Measurements from ENCODE around the gene TENM3. TPM values are rescaled to one million over a fixed set of nuclear protein-coding genes. Genes with fewer than 3 reads are reported as not detected.
A peak's percentile ranks its signal among the peaks of the same experiment; 100 is the strongest.
"Not testable (repeated sequence)": the region's sequence is repeated elsewhere in the genome, so short reads cannot be mapped to it uniquely, and the experiment has no call there.

Gene TENM3
- total RNA-seq, 1 experiment from 2014 or later: 34.1 TPM

DNA sequence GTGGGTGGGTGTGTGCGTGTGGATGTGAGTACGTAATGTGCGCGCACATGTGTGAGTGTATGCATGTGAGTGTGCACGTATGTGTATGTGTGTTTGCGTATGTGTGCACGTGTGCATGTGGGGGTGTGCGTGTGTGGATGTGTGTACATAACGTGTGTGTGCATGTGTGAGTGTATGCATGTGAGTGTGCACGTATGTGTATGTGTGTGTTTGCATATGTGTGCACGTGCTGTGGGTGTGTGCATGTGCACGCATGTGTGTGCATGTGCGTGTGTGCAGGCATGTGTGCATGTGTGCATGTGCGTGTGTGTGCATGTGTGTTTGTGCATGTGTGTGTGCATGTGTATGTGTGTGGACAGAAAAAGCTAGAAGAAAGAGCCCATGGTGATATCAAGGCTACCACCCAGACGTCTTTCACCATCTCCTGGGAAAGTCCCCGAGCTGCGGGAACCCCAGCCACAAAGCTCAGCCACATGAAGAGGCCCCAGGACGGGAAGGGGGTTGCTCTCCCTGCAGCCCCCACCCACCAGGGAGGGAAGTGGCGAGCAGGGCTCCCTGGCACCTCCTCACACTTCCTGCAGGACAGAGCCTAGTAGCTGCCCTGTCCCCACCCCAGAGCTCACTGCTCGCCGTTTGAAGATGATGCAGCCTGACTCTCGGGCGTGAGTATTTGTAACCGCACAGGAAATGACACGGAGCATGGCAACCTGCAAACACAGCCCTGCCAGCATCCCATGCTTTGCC, 565.6 kb downstream of the TENM3 start:
- ChIA-PET POLR2A (no interaction called here), CTCF (no interaction called here)
- H3K27ac Mint-ChIP-seq (ENCODE audit: low read depth, unreplicated experiment): no peak overlapping the region
- peak; percentile 44 for DNase-seq (ENCODE audit: unreplicated experiment)
- H3K4me1 Mint-ChIP-seq (ENCODE audit: insufficient read depth, unreplicated experiment): peaks cover 6% of the 10 kb centered on the region
- BruUV-seq (replicated peaks): no TSS peak
- intact Hi-C loops (cut with micrococcal nuclease): loop anchor here (10.0 kb wide), 1 partner anchor 1264 kb away; no protein-coding TSS in a partner anchor
- peaks cover 19% of the 10 kb centered on the region for H3K9me3 Mint-ChIP-seq (ENCODE audit: unreplicated experiment)
- no peak overlapping the region for H3K4me3 Mint-ChIP-seq (ENCODE audit: unreplicated experiment)
- H3K27me3 Mint-ChIP-seq (ENCODE audit: insufficient read depth, unreplicated experiment): no peaks in the 10 kb centered on the region
- TF ChIP-seq, protein P1, sequence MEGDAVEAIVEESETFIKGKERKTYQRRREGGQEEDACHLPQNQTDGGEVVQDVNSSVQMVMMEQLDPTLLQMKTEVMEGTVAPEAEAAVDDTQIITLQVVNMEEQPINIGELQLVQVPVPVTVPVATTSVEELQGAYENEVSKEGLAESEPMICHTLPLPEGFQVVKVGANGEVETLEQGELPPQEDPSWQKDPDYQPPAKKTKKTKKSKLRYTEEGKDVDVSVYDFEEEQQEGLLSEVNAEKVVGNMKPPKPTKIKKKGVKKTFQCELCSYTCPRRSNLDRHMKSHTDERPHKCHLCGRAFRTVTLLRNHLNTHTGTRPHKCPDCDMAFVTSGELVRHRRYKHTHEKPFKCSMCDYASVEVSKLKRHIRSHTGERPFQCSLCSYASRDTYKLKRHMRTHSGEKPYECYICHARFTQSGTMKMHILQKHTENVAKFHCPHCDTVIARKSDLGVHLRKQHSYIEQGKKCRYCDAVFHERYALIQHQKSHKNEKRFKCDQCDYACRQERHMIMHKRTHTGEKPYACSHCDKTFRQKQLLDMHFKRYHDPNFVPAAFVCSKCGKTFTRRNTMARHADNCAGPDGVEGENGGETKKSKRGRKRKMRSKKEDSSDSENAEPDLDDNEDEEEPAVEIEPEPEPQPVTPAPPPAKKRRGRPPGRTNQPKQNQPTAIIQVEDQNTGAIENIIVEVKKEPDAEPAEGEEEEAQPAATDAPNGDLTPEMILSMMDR (IDR thresholded peaks at IDR 0.05; ENCODE audit: unreplicated experiment): no peak
- no peaks in the 10 kb centered on the region for H3K36me3 Mint-ChIP-seq (ENCODE audit: insufficient read depth, unreplicated experiment)

DNA sequence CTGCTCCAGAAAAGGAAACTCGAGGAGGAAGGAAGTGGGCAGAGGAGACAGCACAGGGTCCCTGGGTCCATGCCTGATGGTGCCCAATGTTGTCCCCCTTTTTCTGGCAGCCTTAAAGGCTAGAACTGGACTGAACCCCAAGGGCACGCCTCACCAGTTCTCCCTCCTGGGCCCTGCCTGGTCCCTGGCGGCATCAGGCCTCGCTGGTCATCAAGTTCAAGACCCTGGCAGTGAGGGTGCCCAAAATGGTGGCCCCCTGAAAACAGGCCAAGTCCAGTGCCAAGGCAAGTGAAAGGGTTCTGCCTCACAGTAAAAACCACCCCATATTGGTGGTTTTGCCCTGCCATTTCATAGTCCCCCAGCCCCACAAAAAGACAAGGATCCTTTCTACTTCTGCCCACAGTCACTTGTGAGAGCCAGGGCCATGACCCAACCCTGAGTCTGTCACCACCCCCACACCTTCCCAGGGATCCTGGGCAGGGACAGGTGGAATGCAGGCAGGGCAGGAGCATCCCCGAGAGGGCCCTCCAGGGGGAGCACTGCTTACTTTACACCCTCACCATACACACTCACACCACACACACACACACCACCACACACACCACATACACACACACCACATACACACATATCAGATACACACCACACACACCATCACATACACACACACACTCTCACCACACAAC, 566.4 kb downstream of the TENM3 start:
- Mint-ChIP-seq H3K27me3 (ENCODE audit: insufficient read depth, unreplicated experiment) (no peaks in the 10 kb centered on the region), H3K4me1 (ENCODE audit: insufficient read depth, unreplicated experiment) (peaks cover 6% of the 10 kb centered on the region), H3K9me3 (ENCODE audit: unreplicated experiment) (peaks cover 19% of the 10 kb centered on the region), H3K27ac (ENCODE audit: low read depth, unreplicated experiment) (no peak overlapping the region), H3K36me3 (ENCODE audit: insufficient read depth, unreplicated experiment) (no peaks in the 10 kb centered on the region), H3K4me3 (ENCODE audit: unreplicated experiment) (no peak overlapping the region)
- TF ChIP-seq, protein P1 (IDR thresholded peaks at IDR 0.05; ENCODE audit: unreplicated experiment): no peak
- intact Hi-C loops (cut with micrococcal nuclease): loop anchor here (10.0 kb wide), 1 partner anchor 1265 kb away; no protein-coding TSS in a partner anchor
- no peak for DNase-seq (ENCODE audit: unreplicated experiment)
- ChIA-PET CTCF (no interaction called here), POLR2A (no interaction called here)
- BruUV-seq (replicated peaks): no TSS peak

DNA sequence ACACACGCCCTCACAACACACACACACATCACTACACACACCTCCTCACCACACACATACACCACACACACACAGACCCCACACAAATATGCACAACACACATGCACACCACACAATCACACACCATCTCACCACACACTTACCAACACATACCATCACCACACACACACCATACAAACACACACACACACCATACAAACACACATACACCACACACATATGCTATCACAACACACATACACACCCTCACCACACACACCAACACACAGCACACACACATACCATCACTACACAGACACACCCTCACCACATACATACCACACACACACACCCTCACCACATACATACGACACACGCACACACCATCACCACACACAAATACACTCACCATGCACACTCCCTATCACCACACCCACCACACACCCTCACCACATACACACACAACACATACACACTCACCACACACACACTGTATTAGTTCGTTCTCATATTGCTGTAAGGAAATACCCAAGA, 567.0 kb downstream of the TENM3 start:
- no TSS peak for BruUV-seq (replicated peaks)
- no peaks in the 10 kb centered on the region for H3K27me3 Mint-ChIP-seq (ENCODE audit: insufficient read depth, unreplicated experiment)

DNA sequence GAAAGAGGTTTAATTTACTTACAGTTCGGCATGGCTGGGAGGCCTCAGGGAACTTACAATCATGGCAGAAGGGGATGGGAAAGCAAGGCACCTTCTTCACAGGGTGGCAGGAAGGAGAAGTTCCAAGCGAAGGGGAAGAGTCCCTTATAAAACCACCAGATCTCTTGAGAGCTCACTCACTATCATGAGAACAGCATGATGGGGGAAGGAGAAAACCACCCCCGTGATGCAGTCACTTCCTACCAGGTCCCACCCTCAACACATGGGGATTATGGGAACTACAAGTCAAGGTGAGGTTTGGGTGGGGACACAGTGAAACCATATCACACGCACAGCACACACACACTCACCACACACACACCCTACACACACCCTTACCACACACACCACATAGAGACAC, 569.7 kb downstream of the TENM3 start:
- Mint-ChIP-seq H3K36me3 (ENCODE audit: insufficient read depth, unreplicated experiment) (no peaks in the 10 kb centered on the region), H3K9me3 (ENCODE audit: unreplicated experiment) (peaks cover 19% of the 10 kb centered on the region), H3K27me3 (ENCODE audit: insufficient read depth, unreplicated experiment) (no peaks in the 10 kb centered on the region), H3K27ac (ENCODE audit: low read depth, unreplicated experiment) (peak overlapping the region; percentile 31), H3K4me1 (ENCODE audit: insufficient read depth, unreplicated experiment) (peaks cover 14% of the 10 kb centered on the region), H3K4me3 (ENCODE audit: unreplicated experiment) (no peak overlapping the region)
- TF ChIP-seq, protein P1 (IDR thresholded peaks at IDR 0.05; ENCODE audit: unreplicated experiment): no peak
- no TSS peak for BruUV-seq (replicated peaks)
- intact Hi-C loops (cut with micrococcal nuclease): no loop called here
- POLR2A ChIA-PET: no interaction called here
- DNase-seq (ENCODE audit: unreplicated experiment): no peak
- CTCF ChIA-PET: no interaction called here

More for the DNA sequence above, 567.0 kb downstream of the TENM3 start:
- TF ChIP-seq, protein P1 (IDR thresholded peaks at IDR 0.05; ENCODE audit: unreplicated experiment): no peak
- H3K36me3 Mint-ChIP-seq (ENCODE audit: insufficient read depth, unreplicated experiment): no peaks in the 10 kb centered on the region
- ChIA-PET CTCF (no interaction called here), POLR2A (no interaction called here)
- no peak overlapping the region for H3K4me3 Mint-ChIP-seq (ENCODE audit: unreplicated experiment)
- no peak overlapping the region for H3K27ac Mint-ChIP-seq (ENCODE audit: low read depth, unreplicated experiment)
- intact Hi-C loops (cut with micrococcal nuclease): no loop called here
- peaks cover 19% of the 10 kb centered on the region for H3K9me3 Mint-ChIP-seq (ENCODE audit: unreplicated experiment)
- no peak for DNase-seq (ENCODE audit: unreplicated experiment)
- H3K4me1 Mint-ChIP-seq (ENCODE audit: insufficient read depth, unreplicated experiment): peaks cover 6% of the 10 kb centered on the region

DNA sequence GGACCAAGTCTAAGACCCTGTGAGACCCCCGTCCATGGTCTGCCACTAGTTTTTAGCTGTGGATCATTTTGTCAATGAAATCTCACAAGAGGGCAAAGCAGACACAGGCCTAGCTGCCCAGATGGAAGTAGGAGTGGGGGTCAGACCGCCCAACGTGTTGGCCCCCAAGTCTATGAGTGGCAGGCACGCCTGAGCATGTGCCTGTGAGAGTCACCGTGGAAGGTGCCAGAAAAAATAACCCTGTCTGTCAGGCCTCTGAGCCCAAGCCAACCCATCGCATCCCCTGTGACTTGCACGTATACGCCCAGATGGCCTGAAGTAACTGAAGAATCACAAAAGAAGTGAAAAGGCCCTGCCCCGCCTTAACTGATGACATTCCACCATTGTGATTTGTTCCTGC, 570.9 kb downstream of the TENM3 start:
- BruUV-seq (replicated peaks); H3K4me3 Mint-ChIP-seq (ENCODE audit: unreplicated experiment); POLR2A ChIA-PET; H3K36me3 Mint-ChIP-seq (ENCODE audit: insufficient read depth, unreplicated experiment); H3K27me3 Mint-ChIP-seq (ENCODE audit: insufficient read depth, unreplicated experiment); CTCF ChIA-PET; DNase-seq (ENCODE audit: unreplicated experiment); intact Hi-C loops (cut with micrococcal nuclease): not testable (repeated sequence)
- peak overlapping the region; percentile 29 for H3K27ac Mint-ChIP-seq (ENCODE audit: low read depth, unreplicated experiment)
- H3K4me1 Mint-ChIP-seq (ENCODE audit: insufficient read depth, unreplicated experiment): peaks cover 24% of the 10 kb centered on the region
- peaks cover 19% of the 10 kb centered on the region for H3K9me3 Mint-ChIP-seq (ENCODE audit: unreplicated experiment)
